Measurements from ENCODE around the gene INPP5A. TPM values are rescaled to one million over a fixed set of nuclear protein-coding genes. Genes with fewer than 3 reads are reported as not detected.

Gene INPP5A
- total and polyA plus RNA-seq, 2 donors (not counting 1 experiment from before 2014, with no cell fraction given) = 9.3 to 87.8 TPM

GRCh38 chr10:132541129-132541528 lies 3.5 kb downstream of the INPP5A start:
- H3K27me3 Mint-ChIP-seq = no peaks in the 10 kb centered on the region

More at GRCh38 chr10:132541129-132541528, 3.5 kb downstream of the INPP5A start:
- peaks cover 72% of the 10 kb centered on the region for H3K4me1 Mint-ChIP-seq
- H3K79me2 ChIP-seq (ENCODE audit: control insufficient read depth, insufficient read depth, low read length) = peaks cover 81% of the 10 kb centered on the region
- H3K4me1 ChIP-seq (ENCODE audit: control insufficient read depth in 2 of 2, insufficient read depth in 2 of 2, low read length in 2 of 2) = peaks cover 64 to 75% of the 10 kb centered on the region in 2 donors
- H4K20me1 ChIP-seq (ENCODE audit: control insufficient read depth, insufficient read depth, low read length, poor library complexity, severe bottlenecking) = peaks cover 57% of the 10 kb centered on the region
- H3K36me3 ChIP-seq (replicated peaks in 1 of 2; ENCODE audit: control extremely low read depth in 1 of 2, control insufficient read depth in 1 of 2, extremely low read depth in 1 of 2, insufficient read depth in 2 of 2, low read length in 1 of 2) = peaks cover 0 to 7% of the 10 kb centered on the region in 2 experiments
- CTCF ChIA-PET = interaction anchor here (1.0 to 3.8 kb wide), 3 partner anchors 10 to 31 kb away, joined by 4 to 23 read pairs (median 5); no protein-coding TSS in a partner anchor
- H3K9ac ChIP-seq (ENCODE audit: low read length) = no peak overlapping the region
- H3K4me3 ChIP-seq (ENCODE audit: control extremely low read depth in 1 of 5, extremely low read depth in 1 of 5, insufficient read depth in 1 of 5, low read depth in 2 of 5, low read length in 4 of 5) = no peak overlapping the region
- H2AFZ ChIP-seq (ENCODE audit: insufficient read depth, low read depth, low read length, poor library complexity, severe bottlenecking) = no peak overlapping the region
- no peak for TF ChIP-seq CTCF (IDR thresholded peaks at IDR 0.05)
- TF ChIP-seq EZH2 (IDR thresholded peaks at IDR 0.05; ENCODE audit: borderline replicate concordance, insufficient read depth, low read depth, low read length, poor library complexity, severe bottlenecking) = no peak
- H3K4me3 Mint-ChIP-seq = peak overlapping the region; percentile 96
- no peaks in the 10 kb centered on the region for H3K9me3 Mint-ChIP-seq (ENCODE audit: insufficient read depth)
- no peak overlapping the region for H3K27ac ChIP-seq (ENCODE audit: low read length in 2 of 2)
- peak overlapping the region; percentile 93 for H3K4me2 ChIP-seq (replicated peaks; ENCODE audit: low read depth, low read length, poor library complexity, severe bottlenecking)
- 98% methylated on average over 9 of the region's 11 CpGs for WGBS (ENCODE audit: insufficient coverage)
- H3K27ac Mint-ChIP-seq = no peak overlapping the region
- intact Hi-C loops (cut with micrococcal nuclease) = no loop called here
- H3K9me3 ChIP-seq (ENCODE audit: control extremely low read depth in 1 of 3, control insufficient read depth in 2 of 3, insufficient read depth in 1 of 3, low read length in 2 of 3) = no peaks in the 10 kb centered on the region
- H3K27me3 ChIP-seq (replicated peaks in 1 of 4; ENCODE audit: control extremely low read depth in 1 of 4, control insufficient read depth in 3 of 4, insufficient read depth in 4 of 4, low read length in 3 of 4) = no peaks in the 10 kb centered on the region
- ATAC-seq (ENCODE audit: low read depth) (no peak), DNase-seq (no peak)
- POLR2A ChIA-PET = interaction anchor here (2.1 kb wide), 1 partner anchor 10 kb away, joined by 10 read pairs; no protein-coding TSS in a partner anchor
